Pulmonary artery endothelial cell (primary cell): ENCODE results near the gene SCRT2. TPM values are rescaled to one million over a fixed set of nuclear protein-coding genes. Genes with fewer than 3 reads are reported as not detected.
"Not testable (repeated sequence)": the region's sequence is repeated elsewhere in the genome, so short reads cannot be mapped to it uniquely, and the experiment has no call there.

Experiments
- DNase-seq: peaks from one replicate; pipeline ENCODE4 v3.0.0-alpha.2; 2011; ENCODE audit warnings: low read depth, low spot score
- total RNA-seq: library from RNA; depleted of rRNA; stranded (reverse); fragments of >200 nt; gene quantifications from 2 replicates; pipeline ENCODE4 v1.2.3, GENCODE V29; 2014

The SCRT2 gene
- not detected in 2 replicates for total RNA-seq

DNA sequence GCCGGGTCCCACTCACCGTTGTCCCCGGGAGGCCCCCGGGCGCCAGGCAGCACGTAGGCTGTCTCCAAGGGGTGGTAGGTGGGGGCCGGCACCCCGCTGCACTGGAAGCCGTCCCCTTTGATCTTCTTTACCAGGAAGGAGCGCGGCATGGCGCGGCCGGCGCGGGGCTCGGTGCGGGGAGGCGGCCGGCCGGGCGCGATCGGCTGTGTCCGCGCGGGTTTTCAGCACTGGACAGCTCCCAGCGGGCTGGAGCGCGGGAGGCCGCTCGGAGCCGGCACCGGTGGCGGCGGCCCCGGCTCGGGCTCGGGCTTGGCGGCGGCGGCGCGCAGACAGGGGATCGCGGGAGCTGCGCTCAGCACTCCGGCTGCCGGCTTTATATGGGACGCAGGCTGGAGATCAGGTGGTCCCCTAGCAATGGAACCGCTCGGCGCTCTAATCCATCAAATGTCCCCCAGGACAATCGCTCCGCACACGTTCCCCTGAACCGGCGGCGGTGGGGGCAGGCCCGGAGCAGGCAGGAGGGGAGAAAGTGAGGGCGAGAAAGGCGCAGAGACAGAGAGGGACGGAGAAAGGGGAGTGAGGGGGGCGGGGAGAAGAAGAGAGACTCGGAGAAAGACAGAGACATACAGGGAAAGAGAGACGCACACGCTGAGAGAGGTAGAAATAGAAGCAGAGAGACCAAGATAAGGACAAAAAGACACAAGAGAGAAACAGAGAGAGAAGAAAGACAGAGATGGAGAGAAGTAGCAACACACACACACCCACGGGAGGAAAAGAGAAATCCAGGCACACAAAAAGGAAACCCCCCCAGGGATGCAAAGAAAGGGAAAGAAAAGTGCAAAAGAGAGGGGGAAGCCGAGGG is at the start of gene SCRT2:
TSS of gene SCRT2 (minus strand) at position 350 of the 862 bp plus-strand sequence. CDS start at position 149, 201 bp downstream.
- no peak for DNase-seq

GRCh38 chr20:724797-725196 is 49.2 kb upstream of the SCRT2 start:
- not testable (repeated sequence) for DNase-seq

DNA sequence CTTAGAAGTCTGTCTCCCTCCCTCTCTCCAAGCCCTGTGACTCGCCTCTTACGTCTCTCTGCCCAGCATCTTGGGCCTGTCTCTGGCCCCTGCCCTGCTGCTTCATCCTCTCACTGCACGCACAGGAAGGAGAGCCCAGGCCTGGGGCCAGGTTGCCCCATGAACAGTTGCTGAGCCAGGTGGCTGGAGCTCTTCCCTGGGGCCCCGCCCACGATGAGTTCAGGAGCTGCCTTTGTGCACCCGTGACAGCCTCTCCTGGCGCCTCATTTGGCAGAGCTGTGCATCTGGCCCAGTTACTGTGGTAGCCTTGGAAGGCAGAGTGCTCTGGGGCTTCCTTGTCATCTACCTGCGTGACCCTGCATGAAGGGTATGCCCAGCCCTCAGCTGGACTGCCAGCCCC is 48.2 kb upstream of the SCRT2 start:
- no peak for DNase-seq

DNA sequence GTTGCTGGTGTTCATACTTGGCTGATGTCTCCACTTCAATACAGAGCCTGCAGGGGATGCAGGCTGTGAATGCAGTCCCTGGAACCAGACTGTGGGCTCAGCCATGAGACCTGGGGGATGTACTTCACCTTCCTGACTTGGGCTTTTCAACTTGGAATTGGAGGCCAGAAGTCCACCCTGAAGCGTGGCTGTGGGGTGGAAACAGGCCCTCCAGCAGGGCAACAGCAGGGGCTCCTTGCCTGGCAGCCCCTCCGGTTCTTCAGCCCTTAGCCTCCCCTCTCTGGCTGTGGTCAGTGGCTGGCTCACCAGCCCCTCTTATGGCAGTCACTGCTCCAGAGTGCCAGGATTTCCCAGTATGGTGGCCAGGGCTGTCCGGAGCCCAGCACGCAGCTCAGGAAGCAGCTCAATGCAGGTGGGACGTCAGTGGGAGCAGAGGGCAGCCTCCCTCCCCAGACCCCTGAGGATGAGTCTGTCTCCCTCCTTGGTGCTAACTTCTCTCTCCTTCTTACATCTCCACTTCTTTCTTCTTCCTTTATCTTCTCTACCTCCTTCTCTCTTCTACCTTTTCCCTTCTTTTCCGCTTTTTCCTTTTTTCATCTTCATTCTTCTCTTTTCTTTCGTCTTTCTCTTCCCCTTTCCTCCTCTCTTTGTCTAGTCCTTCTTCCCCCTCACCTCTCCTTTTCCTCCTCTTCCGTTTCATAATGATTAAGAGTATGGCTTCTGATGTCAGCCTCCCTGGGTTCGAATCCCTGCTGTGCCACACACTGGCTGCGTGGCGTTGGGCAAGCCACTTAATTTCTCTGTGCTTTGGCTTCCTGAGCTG is 47.4 kb upstream of the SCRT2 start:
- DNase-seq: no peak

- no peak for DNase-seq
Observed at GRCh38 chr20:721876-722275, 46.3 kb upstream of the SCRT2 start.

GRCh38 chr20:719816-720215 is 44.2 kb upstream of the SCRT2 start:
- DNase-seq: no peak

DNA sequence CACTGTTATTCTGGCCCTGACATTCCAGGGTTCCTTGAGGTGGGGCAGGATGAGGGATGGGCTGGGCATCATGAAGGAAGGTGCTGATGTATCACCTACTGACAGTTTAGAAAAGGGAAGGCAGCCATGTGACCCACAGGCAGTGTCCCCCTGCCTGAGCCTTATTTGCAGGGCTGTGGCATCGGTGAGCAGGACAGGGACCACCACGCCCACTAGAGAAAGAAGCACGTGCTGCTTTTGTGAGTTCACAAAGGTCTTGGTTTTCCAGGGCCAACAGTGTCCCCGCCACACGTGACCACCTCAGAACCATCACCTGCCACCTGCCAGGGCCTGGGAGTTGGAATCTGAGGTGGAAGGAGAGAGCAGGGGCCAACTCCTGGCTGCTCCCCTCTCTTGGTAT is 43.5 kb upstream of the SCRT2 start:
- no peak for DNase-seq

DNA sequence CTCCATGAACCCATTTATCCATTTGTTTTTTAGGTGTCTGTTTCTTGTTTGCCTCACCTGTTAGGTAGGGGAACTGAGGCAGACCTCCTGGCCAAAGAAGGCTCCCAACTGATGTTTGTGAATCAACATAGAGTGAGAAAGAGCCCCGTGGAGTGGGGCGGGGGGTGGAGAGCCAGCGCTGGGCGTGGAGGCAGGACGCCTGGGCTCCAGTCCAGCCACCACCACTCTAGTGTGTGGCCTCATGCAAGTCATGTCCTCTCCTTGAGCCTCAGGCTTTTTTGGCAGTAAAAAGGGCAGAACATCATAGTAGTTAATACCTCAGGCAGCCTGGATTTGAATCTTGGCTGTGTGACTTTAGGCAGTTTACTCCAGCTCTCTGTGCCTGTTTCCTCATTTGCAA is 42.2 kb upstream of the SCRT2 start:
- no peak for DNase-seq

- DNase-seq: no peak
Observed at GRCh38 chr20:717271-717670, 41.7 kb upstream of the SCRT2 start.

GRCh38 chr20:714453-714852 is 38.9 kb upstream of the SCRT2 start:
- no peak for DNase-seq

- no peak for DNase-seq
Observed at GRCh38 chr20:711576-711975, 36.0 kb upstream of the SCRT2 start.

DNA sequence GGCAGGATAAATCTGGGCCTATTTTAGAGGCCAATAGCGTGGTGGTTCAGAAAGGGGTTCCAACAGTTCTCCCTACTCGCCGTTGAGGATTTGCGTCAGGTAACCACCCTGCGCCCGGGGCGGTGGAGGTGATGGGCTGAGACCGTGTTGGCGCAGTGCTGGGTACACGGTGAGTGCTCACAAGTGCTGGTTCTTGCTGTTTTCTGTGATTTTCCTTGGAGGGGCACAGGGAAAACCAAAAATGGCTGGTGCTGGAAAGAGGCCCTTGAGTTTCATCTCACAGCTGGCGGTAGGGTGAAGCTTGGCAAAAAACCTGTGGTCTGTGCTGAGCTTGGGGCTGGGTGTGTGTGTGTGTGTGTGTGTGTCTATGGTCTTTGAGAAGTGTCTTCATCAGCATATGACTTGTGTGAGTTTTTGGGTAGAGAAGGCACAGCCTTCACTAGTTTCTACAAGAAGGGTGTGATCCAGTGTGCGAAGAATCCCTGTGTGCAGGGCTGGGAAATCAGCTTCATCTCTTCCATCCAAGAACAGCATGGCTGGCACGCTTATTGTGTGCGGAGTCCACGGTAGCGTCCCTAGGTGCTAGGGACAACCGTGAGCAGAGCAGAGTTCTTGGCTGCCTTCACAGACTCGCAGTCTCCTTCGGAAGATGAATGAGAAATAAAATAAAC is 35.3 kb upstream of the SCRT2 start:
- DNase-seq: no peak

DNA sequence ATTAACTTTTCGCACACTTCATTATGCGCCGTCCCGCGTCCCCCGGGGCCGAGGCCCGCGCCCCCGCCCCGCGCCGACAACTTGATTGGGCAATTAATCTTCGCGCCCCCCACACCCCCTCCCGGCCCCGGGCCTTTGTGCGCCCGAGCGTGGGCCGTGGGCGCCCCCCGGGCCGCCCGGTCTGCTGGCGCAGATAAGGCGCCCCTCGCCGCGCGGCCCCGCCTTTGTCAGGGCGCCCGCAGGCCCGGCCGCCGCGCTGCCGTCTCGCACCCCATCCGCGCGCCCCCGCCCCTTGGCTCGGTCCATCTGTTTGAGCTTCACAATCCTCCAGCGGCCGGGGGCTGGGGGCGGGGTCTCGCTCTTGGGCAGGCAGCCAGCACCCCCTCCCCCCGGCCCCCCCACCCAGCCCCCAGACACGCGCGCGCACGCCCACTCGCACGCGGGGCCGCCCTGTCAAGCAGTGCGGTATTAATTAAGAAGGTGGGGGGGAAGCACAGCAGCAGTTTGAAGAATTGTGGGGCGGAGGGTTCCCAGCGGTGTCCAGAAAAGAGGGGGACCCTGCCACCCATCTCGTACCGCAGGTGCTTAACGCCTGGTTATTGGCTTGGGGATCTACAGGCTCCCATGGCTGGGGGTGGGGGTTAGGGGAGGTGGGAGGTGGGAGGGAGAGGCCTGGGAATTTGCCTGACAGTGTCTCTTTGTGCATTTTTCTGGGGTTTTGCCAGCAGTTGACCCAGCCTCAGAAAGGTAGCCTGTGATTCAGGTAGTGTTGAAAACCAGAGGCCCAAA is 34.6 kb upstream of the SCRT2 start:
- DNase-seq: no peak

GRCh38 chr20:709423-709822 is 33.8 kb upstream of the SCRT2 start:
- DNase-seq: no peak

- no peak for DNase-seq
Observed at GRCh38 chr20:708956-709355, 33.4 kb upstream of the SCRT2 start.

DNA sequence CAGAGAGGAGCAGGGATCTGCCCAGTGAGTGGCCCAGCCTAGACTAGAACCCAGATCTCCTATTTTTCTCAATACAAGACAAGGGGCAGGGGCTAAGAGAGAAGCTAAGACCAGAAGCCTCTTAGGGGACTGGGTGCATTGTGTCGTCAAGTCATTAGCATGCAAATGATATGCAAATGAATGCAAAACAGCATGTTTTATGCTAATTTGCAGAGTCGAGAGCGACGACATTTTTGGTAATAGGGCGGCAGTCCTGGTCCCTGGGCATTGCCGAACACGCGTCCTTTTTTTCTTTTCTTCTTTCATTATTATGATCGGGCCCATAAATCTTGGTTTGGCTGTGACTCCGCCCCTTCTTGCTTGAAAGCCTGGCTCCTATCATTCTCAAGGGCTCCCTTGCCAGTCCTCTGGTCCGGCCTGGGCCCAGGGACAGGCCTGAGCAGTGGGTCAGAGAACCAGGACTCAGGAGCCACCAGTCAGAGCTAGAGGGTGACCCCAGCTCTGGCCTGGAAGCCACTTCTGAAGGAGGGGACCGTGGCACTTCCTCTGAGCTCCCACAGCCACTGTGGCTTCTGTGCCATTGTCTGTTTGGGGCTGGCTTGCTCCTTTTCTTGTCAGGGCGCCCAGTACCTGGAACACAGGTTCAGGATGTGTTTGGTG is 32.0 kb upstream of the SCRT2 start:
- DNase-seq: no peak

DNA sequence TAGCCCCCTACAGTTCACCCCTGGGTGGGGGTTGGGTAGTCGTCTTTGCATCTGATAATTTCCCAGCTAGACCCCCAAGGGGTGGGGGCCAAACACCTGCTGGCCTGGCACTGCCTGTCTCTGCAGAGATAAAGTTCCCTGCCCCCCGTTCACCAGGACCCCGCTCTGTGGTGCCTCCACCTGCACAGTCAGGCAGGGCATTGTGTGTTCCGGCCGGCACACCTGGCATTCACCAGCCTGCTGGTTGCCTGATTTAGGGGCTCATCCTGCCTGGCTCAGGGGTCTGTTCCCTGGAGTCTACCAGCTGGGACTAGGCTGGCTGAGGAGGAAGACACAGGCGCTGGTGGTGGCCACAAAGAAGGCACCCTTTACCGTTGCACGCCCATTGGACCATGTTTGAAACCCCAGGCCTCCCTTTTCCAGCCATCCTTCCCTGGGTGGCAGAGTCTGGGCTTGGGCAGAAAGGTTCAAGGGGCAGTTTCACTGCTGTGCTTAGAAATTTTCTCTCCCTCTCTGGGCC is 30.8 kb upstream of the SCRT2 start:
- DNase-seq: no peak

DNA sequence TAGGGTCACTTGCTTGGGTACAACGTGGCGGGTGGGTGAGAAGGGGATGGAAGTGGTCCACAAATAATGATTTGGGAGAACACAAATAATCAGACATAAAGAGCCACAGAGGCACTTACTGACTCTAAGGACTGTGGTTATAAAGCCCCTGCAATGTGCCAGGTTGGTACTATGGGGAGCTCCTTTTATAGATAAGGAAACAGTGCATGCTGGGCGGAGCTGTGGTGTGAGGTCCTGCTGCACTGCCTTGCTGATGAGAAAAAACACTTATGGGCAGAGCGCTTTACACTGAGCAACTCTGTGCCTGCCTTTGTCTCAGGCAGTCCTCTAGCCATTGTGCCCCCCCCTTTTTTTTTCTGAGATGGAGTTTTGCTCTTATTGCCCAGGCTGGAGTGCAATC is 29.1 kb upstream of the SCRT2 start:
- no peak for DNase-seq

DNA sequence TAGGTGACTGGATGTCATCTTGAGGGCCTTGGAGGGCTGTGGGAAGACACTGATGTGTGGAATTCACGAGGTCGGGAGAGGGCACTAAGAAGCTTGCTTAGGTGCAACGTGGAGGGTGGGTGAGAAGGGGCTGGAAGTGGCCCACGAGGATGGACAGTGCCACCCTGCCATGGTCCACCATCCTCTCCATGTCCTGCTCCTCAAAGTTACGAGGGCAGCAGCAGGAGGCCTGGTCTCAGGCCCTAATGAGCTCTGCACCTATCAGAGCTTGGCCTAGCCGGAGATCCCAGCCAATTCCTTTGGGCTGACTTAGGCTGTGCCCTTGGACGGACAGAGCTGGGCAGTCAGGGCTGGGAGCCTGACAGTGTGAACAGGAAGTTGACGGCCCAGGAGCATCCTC is 27.8 kb upstream of the SCRT2 start:
- DNase-seq: no peak

- DNase-seq: no peak
Observed at GRCh38 chr20:703006-703405, 27.4 kb upstream of the SCRT2 start.
